HG03135 (cell line): Measurements from ENCODE around the gene TNFRSF8.

ENCODE experiments used
- ATAC-seq: cut with Tn5 transposase; IDR thresholded peaks from one replicate; pipeline ENCODE4 v1.9.1; 2021; ENCODE audit warnings: mild to moderate bottlenecking, moderate library complexity; ENCODE audit not compliant: unreplicated experiment

Gene TNFRSF8

DNA sequence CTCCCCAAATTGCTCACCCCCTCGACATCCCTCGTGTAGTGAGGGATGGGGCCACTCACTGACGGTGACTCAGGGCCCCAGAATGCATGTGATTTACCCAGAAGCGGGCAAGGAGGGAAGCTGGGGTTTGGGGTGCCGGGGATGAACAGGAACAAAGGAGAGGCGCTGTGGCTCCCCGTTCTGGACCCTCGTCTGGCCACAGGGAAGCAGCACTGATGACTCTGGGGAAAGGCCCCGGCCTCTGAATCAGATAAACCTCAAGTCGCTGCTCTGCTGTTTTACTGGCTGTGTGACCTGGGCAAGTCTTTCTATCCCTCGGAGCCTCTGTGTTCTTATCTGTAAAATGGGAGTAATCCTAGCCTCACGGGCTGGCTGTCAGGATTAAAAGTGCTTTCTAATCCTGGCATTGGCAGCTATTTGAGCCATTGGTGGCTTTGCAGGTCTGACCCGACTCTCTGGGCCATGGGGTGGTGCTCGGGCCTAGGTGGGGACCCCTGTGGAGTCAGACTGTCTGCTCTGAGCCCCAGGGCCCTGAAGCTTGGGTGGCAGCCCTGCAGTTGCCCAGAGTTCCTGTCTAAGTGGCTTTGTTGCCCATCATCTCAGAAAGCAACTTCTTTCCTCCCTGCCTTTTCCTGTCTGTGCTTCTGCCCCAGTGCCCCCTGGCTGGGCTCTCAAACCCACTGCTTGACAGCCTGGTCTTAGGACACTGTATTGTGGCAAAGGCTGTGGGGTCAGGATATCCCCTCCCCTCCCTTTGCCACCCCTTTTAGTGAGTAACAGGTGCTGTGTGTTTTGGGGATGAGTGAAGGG, 109.1 kb downstream of the TNFRSF8 start:
- no peak for ATAC-seq

DNA sequence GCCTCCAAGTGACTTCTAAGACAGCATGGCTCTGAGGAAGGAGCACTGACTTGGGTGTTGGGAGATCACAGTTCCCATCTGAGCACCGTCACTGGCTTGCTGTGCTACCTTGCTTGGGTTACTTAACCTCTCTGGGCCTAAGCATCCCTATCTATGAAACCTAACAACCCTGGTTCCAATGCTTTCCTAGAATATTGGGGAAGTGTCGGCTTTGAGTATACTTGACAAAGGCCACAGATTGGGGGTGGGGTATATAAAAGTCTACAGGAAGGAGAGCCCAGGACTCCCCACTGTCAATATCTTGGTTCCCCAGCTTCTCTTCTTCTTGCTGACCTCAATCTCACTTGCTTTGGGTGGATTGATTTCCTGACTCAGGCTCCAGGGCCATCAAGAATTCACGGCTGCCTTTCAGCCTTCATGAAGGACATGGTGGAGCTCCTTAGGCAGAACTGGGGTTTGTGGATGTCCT, 110.0 kb downstream of the TNFRSF8 start:
- no peak for ATAC-seq

DNA sequence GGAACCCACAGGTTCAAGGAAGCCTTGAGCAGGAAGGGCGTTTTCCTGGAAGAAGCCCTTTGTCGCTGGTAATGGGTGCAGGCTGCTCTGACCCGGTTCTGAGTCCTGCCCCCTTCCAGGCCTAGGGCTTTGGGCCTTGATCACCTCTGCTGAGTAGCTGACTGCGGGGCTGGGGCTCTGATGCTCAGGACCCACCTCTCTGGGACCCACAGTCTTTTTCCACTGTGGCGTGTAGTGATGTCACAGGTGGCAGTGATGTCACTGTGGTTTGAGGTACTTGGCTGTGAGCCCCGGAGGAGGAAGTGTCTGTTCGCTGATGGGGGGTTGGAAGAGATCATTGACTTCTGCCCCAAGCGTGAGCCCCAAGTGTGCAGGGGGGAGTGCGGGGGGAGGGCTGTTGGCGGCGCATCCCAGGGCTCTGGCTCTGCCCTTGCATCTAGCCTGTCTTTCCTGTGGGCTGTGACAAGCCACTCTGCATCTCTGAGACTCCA, 110.6 kb downstream of the TNFRSF8 start:
- ATAC-seq, result no peak

DNA sequence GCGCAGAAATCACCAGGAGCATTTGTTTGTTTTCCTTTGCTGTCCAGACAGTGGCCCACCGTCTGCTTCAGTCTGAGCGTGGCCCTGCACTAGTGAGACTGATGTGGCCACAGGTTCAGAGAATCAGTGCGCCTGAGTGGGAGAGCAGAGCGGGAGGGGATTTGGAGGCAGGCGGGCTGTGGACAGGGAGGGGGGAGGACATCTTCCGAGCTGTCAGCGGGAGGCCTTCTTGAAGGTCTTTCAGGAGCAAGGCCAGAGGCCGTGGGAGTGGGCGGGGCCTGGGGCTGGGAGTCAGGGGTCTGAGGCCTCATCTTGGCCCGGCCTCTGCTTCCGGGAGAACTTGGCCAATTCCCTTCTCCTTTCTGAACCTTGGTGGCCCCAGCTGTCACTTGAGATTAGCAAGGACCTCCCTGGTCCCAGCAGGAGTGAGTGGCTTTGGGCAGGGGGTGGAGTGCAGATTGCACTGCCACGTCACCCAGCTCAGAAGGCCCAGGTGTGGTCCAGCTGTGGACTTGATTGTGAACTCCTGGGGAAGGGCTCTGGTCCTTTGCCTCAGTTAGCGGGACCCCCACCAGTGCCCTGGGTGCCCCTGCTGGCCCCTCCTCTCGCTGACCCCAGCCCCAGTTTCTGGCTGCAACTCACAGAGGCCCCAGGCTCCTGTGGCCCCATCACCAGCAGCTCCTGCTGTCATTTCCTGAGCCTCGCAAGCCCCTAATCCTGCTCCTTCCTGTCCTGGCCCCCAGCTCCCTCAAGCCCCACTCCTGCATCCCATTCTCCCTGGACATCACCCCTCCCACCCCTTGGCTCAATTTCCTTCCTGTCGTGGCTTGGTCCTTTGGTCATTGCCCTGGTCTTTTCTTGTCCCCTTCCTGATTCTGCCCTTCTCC, 112.1 kb downstream of the TNFRSF8 start:
- no peak for ATAC-seq

DNA sequence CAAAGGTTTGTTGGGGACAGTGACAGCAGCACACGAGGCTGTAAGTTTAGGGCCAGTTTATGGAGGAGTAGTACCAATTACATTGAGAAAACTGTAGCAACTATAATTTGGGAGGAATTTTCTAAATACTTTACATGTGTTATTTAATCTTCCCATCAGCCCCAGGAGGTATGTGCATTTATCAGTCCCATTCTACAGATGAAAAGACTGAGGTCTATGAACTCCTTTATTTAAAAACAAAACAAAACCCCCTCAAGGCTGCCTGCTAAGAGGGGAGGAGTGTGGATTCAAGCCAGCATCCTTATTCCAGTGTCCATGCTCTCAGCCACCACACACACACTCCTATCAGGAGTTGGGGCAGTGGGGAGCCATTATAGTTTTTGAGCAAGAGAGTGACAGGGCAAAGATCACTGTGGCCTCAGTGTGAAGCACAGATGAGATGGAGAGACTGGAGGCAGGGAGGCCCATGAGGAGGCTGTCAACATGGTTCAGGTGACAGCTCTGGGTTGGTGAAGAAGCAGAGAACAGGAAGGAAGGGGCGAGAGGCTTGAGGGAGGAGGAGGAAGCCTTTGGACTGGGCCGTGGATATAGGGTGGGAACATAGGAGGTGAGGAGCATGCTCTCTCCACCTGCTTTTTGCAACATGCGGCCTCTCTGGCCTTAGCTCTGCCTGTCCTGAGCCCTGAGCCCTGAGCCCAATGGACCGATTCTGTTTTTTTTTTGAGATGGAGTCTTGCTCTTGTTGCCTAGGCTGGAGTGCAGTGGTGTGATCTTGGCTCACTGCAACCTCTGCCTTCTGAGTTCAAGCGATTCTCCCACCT, 113.4 kb downstream of the TNFRSF8 start:
- no peak for ATAC-seq

DNA sequence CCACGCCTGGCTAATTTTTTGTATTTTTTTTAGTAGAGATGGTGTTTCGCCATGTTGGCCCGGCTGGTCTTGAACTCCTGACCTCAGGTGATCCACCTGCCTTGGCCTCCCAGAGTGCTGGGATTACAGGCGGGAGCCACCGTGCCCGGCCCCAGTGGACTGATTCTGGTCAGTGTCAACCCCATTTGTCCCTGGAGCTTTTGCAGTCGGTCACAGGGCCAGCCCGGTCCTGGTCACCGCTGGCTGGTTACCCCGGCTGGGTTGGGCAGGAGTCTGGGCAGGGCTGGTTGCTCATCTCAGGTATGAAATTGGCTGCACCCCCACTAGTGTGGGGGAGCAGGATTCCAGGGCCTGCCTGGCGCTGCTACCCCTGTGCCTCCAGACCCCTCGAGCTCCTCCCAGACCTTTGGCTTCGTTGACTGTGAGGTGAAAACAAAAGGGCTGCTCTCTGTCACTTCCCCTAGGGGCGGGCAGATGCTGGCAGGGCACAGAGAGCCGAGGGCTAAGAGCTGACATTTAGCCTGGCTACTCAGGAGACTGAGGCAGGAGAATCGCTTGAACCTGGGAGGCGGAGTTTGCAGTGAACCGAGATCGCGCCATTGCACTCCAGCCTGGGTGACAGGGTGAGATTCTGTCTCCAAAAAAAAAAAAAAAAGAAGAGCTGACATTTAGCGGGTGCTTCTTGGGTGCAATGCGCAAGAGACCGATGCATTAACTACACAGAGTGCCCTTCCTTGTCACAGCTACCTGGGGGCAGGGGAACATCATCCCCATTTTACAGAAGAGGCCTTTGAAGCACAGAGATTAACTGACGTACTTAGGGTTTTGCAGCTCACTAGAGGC, 114.3 kb downstream of the TNFRSF8 start:
- ATAC-seq, result no peak

DNA sequence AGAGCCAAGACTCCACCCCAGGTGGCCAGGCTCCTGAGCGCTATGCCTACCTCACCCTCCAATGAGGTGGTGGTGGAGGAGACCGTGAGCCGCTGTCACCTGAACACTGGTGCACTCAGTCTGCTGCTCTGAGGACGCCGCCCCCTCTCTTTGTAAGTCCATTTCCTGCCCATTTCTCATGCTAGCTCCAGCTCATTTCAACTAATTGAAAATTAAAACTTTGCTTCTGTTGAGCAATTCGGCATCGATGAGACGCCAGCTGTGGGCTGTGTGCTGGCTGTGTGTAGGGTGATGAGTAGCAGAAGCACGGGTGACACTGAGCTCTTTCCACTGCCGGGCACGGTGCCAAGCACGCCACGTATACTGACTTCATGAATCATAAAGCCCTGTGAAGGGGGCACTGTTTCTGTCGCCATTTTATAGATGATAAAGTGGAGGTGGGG, 114.9 kb downstream of the TNFRSF8 start:
- no peak for ATAC-seq

DNA sequence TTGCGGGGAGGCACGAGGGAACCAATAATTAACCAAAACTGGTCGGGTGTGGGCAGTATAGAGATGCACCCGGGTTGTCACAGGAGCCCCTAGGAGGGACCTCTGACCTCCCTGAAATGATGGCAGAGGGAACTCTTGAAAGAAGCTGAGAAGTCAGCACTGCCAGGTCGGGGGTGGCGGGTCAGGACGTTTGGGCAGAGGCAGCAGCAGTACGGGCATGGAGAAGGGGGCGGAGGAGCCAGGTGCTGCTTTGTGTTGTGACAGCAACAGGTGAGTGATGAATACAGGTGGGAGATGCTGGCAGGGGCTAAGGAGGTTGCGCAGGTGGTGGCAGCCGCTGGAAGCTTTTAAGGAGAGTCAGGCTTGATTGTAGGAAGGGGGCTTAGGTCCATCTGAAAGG, 115.4 kb downstream of the TNFRSF8 start:
- ATAC-seq, result no peak

DNA sequence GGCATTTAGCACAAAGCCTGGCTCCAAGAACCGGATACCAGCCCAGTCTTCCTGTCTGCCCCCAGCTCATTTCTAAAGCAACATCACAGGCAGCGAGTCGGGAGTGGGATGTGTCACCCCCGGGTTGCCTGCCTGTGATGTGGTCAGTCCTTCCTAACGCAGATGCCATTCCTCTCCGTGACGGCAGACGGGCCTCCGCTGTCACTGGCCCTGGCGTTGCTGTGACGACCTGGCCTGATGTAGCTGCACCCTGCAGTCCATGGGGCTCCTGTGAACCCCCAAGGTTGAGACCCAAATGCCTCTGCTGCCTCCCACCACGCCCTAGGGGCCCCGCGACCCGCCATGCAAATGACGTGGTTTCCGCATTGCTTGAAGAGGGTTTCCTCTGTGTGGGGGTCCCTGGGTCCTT, 116.0 kb downstream of the TNFRSF8 start:
- no peak for ATAC-seq

DNA sequence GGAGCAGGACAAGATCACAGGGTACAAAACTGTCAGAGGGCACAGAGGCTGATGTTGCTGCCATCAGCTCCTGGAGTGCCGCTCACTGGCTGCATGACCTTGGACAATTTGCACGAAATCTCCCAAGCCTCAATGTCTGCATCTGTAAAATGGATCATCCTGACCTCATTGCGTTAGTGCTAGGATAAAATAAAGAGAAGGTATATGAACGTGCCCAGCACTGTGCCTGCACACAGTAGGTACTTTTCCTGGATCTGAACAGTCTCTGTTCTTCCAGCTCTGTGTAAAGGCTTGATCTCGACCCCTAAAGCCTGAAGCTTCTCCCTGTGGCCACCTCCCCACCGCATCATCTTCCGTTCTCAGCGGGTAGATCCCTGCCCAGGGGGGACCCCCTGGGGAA, 116.6 kb downstream of the TNFRSF8 start:
- no peak for ATAC-seq

DNA sequence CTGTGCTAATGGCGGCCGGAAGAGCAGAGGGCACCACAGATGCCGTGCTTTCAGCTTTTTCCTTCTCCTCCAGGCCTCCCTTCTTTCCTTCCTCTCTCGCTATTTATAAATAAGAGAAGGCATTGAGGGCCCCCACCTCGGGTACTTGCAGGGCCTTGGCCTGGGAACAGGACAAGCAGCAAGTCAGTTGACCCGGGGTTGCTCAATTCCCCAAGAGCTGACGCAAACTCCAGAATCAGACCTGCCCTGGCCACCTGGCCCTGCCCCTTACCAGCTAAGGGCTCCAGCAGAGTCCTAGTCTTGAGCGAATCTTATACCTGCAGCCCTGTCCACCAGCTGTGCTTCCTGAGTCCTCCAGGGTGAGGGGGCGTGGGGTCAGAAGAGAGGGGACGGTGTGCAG, 117.2 kb downstream of the TNFRSF8 start:
- no peak for ATAC-seq

DNA sequence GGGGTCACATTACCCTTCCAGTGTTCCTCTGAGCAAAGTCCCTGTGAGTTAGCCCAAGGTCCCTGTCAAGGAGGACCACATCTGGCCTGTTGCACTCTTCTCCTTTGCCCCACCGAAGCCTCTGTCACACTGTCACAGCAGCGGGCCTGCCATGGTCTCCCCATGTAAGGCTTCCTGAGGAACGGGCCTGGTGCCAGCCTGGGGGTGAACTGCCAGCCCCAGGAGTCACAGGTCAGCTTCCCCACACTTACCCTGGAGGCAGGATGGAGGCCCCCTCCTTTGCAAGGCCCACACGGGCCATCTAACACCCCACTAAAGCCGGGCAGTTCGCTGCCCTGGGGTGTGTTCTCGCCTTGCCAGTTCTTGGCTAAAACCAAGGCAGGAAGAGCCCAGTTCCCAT, 117.8 kb downstream of the TNFRSF8 start:
- ATAC-seq, result no peak

DNA sequence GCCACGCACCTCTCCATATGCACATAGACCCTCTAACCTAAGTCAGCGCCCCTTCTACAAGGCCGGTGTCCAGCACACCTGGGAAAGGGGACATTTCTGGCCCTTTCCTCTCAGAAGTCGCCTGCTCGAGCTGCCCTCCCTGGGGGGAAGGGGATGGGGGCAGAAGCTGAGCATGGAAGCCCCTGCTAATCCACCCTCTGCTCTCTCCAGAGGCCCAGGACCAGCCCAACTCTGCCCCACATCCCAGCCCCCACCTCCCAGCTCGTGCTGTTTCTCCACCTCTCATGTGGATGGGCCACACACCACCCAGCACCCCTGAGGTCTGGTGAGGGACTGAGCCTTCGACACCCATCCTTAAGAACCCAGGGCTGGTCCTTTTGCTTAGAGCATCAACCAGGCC, 118.5 kb downstream of the TNFRSF8 start:
- ATAC-seq, result no peak

DNA sequence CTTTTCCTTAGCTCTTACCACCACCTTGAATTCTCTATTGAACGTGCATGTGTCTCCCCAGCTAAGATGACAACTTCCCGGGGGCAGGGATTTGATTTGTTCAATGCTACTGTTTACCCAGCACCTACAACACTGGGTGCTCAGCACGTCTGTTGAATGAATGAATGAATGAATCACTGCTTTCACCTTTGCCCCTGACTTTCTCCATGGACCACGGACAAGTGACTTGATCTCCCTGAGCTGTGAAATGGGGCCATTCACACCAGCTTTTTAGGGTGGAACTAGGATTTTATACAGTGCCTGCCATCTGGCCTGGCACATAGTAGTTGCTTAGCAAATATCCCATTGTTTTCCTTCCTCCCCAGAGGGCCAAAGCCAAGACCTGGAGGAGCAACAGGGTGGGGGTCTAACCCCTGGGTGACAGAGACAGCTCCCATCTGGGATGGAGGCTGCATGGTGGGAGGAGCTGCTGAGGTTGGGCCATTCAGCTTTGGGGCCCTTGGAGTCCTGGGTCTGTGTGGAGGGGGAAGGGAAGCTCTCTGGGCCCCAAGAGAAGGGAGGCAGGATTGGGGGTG, 119.4 kb downstream of the TNFRSF8 start:
- no peak for ATAC-seq

DNA sequence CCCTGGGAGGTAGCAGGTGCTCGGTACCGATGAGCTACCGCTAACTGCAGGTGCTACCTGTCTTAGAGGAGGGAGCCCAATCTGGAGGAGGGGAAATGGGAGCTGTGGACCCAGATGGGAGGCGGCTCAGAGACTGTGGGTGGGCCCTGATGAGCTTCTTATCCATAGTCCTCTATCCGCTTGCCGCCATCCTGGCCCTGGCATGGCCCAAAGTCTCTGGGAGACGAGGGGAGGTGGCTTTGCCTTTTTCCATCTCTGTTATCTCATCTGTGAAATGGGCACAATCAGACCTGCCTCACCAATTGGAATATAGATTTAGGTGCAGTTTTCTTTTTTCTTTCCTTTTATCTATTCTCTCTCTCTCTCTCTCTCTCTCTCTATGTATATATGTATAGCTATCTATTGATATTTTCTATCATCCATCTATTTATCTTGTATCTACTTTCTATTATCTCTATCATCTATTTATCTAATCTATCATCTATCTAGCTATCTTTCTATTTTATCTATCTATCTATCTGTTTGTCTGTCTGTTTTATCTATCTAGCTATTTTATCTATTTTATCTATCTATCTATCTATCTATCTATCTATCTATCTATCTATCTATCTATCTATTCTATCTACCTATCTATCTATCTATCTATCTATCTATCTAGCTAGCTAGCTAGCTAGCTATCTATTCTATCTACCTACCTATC, 120.1 kb downstream of the TNFRSF8 start:
- no peak for ATAC-seq

DNA sequence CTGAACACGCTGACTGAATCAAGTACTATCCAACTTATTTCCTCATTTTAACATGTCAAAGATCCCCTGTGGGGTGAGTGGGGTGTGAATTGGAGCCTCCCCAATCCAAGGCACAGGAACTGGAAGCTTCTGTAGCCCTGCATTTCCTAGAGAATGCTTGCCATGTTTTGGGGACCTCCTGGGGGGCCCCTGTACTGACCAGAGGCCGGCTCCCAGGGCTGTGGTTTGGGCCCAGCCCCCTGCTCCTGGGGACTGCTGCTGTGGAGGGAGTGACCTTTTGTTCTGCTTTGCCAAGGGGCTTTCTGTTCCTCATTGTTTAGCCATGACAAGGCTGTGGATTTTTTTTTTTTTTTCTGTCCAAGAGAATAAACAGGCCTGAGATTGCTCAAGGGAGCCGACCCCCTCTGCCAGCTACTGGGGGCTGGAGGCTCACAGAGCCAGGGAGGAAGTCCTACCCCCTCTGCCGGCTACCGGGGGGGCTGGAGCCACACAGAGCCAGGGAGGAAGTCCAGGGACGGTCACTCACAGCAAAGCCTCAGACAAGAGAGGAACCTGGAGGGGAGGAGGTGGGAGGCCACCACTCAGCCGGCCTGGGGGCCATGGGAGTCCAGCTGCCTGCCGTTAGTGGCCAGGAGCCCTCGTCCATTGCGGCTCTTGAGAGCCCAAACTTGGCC, 121.0 kb downstream of the TNFRSF8 start:
- ATAC-seq, result no peak

DNA sequence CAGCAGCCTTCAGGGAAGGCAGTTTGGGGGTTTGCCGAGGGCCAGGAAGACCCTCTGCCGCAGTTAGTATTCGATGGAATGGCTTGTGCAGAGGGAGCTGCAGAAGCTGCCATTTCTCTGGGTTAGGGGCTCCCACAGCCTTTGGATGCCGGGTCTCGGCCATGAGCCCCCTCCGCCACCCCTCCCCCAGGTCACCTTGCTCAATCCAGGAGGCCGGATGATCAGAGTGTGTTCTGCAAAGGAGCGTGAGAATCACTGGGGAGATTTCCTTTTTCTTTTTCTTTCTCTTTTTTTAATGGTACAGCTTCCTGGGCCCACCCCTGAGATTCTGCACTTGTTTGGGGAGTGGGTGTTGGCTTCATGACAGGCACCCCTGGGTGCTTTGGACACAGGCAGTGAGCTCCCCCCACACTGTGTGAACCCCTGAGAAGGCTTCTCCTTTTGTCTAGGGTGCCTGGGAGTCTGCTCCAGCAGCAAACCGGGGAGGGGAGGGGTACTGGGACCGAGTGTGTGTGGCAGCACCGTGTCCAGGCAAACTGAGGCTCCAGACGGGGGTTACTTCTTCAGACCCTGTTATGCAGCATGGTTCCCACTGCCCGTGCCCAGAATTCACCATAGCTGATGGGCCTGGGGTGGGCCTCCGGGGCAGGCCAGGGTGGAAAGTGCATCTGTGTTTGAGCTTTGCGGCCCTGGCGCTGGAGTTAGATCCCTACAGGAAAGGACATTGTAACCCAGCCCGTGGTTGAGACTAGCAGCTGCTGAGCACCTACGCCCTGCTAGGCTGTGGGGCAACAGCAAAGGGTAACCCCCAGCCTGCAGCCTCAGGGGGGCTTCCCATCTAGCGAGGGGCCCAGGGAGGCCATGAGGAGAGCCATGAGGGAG, 122.2 kb downstream of the TNFRSF8 start:
- no peak for ATAC-seq
